ENCODE measurements around the gene EMP2.
"Not testable (repeated sequence)": the region's sequence is repeated elsewhere in the genome, so short reads cannot be mapped to it uniquely, and the experiment has no call there.

EMP2 gene

DNA sequence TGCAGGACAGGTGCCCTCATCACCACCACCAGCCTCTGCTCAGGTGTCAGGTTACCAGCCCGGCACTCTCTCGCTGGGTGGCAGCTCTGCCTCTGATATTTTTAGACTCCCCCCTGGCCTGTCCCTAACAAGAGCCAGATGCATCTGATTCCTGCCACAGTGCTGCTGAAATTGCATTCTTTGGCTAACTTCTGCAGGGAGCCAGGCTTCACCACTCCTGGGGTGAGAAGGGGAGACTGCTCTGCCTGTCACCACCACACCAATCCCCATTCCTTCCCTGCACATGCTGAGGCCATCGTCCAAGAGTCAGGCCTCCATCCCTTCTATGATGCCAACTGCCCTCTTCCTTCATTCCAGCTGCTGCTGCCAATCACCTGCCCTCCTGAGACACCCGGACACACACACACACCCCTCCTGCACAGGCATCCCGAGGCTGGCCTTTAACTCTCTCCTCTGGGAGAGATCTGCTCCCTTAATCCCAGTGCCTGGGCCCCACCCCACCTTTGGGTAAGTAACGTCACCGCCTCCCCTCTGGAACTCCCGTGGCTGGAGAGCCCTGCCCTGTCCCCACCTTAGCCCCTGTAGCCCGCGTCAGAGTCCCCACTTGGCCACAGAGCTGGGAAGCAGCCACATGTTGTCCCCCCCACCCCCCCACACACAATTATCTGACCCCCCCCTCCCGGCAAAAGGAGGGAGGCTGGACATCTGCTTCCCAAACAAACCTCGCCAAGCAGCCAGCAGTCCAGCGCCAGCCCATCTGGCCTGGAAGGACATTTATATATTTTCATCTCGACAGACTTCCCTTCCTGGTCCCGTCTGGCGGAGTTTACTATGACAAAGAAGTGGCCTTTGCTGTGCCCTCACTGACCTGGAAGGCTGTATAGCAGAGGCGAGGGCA lies 2.8 kb downstream of the EMP2 start:
- DNase-seq: no peak

DNA sequence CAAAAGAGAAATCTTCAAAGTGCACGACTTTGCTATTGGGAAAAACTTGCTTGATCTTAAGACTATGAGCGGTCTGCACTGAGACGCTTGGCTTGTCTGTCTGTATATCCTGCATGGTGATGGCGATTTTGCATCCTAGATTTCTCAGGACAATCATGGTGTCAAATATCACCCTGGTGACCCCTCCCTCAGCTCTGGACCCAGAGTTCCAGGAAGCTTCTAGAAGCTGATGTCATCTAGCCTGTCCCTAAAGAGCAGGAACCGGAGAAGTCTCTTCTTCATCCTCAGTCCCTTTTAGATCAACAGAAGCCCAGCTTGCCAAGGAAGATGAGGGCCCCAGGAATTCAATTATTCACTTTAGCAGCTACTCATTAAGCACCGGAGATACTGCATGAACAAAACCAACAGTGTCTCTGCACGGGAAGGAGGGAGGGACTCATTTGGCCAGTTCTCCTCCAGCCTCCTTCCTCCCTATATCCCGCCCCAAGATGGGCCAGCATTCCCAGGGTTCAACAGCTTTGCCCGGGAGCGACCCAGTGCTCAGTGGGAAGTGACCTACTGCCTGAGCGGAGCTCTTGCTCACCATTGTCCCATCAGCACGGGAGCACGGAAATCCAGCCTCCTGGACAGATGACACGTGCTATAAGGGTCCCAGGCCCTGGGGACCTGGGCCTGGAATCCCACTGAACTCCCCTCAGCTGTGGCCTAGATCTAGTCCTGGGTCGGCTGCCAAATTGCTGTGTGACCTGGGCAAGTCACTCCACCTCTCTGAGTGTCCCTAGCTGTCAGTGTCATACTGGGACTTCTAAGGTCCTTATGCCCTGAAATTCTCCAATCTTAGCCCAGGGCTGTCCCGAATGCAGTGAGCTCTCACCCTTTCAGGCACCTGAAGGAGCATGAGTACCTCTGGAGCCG lies 3.8 kb downstream of the EMP2 start:
- DNase-seq: no peak

DNA sequence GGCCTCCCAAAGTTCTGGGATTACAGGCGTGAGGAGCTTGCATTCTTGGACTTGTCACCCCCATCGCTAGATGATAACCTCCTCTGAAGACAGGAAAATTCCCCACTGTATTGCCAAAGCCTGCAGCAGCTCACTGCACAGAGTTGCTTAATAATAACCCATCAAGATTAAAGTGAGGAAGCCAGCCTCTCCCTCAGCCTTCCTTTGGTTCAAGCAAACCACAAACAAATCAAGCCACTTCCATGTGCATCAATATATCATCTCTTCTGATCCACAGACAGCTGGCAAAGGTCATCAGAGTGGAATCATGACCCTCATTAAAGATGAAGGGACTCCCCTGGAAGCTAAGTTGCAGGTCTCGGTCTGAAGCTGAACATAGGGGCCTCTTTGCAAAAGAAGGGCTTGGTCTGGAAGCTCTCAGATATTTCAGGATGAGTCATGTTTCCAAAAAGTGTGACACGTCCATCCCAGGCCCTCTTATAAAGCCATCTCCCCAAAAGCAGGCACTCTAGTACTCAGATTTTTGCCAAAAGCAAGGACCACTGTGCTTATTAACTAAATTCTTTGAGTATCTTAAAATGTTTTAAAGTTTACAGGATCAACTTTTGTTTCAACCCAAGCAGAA lies 4.8 kb downstream of the EMP2 start:
- DNase-seq: no peak

DNA sequence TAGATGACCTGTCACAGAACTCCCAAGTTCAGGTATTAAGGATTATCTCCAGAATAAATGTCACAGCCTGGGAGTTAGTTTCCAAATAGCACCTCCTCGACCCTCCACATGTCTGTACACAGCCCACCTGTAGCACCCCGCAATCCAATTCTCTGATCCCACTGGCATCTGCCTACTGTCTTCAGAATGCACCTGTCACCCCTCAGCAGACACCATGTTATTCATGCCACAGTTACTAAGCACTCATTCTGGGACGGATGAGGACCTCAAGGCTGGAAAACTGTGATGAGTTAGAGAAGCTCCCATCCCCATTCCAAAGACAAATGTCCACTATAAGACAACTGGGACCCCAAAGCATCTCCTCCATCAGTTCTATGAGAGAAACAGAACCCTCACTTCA lies 7.8 kb downstream of the EMP2 start:
- no peak for DNase-seq

DNA sequence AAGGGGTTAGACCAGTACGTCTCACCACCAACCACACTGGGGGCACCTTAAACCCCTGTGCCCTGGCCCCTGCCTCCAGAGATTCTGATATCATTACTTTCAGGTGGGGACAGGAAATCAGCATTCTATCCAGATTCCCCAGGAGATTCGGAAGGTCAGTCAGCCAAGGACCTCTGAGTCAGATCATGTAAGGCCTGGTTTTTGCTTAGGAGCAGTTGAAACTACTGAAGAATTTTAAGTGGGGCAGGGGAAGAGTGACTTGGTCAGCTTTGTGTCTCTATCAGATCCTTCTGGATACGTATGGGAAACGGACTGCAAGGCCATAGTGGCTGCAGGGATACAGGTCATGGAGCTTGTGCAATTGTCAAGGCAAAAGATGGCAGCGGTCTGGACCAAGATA lies 9.0 kb downstream of the EMP2 start:
- no peak for DNase-seq

DNA sequence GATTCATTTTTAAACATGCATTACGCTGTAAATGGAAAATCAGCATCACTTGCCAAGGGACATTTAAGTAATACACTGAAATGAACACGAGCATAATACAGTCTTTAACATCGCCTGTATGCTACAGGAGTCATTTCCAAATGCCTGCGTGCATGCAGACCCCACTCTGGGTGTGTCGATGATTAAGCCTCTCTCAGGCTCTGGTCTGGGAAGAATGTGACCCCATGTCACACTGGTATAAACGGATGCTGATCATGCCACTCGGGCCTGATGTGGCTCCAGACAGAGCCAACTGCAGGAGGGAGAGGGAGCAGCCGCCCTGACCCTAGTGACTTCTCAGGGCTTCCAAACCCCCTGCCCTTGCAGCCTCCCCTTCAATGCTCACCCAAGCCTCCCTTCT lies 10.8 kb downstream of the EMP2 start:
- no peak for DNase-seq

DNA sequence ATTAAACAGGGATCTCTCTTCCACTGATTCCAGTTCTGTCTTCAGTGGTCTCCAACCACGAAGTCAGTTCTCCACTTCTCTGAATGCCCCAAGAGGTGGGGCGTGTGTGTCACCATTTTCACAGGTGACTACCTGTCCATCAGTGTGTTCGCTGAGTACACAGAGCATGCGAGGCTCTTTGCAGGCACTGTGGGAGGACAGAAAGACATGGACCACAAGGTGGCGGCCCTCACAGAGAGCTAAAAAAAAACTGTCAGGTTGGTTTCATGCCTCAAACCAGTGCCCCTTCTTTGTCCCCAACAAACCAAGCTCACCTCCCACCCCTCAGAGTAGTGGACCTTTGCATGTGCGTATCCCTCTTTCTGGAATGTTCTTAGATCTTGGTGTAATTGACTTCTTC lies 13.8 kb downstream of the EMP2 start:
- no peak for DNase-seq

DNA sequence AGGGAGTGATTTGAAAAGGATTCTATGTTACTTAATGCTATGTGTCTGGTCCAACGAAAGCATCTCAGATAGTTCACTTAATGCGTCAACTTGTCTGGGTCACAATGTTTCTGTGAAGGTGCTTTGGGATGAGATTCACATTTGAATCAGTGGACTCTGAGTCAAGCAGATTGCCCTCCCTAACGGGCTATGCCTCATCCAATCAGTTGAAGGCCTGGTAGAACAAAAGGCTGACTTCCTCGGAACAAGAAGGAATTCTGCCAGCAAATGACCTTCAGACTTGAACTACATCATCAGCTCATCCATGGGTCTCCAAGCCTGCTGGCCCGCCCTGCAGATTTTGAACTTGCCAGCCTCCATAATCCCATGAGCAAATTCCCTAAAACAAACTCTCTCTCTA lies 15.2 kb downstream of the EMP2 start:
- DNase-seq: no peak

DNA sequence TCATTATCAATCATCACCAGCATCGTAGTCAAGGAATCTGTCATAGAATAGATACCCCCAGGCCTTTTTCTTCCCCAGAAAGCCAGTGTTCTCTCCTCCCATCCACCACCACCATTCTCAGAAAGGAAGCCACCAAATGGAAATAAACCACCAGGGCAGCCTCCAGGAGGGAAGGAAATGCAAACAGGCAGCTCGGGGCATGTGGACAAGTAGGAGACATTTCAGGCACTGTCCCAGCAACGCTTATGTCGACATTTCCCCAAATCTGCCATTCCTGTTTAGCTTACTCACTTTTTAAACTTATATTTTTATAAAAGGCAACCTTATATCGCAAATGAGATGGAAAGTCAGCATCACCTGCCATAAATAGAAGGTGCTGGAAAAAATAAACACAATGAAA lies 15.8 kb downstream of the EMP2 start:
- no peak for DNase-seq

DNA sequence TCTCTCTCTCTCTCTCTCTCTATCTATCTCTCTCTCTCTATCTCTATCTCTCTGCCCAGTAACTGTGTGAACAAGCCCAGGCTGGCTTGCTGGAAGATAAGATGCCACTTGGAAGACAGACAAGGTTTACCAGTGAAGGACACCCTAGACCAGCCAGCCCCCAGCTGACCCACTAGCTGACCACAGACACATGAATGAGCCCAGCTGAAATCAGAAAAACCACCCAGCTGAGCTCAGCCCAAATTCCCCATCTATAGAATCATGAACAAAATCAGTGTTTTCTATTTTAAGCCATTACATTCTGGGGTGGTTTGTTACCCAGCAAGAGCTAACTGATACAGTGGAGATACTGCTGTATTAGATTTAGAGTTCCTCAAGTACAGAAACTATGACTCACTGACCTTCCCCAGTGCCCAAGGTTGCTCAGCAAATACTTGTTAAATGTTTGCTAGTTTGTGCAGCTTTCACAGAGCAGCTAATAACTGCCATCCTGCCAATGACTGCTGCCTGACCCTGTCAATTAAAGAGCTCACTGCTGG lies 18.0 kb downstream of the EMP2 start:
- DNase-seq: no peak

DNA sequence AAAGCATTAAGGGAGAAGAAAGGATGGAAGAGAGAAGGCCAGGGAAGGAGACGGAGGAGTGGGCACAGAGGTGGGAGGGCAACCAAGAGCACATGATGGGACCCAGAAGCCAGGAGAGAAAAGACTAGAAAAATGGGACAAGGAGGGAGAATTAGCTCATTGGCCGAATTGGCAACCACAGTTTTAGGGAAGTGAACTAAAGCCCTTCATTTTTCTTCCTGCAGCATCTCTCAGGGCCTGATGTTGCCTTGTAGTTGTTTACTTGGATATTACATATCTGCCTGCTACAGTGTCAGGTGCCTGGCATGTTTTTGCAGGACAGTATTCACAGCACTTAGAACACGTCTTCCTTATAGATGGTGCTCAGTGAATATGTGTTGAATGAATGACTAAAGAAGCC lies 19.0 kb downstream of the EMP2 start:
- DNase-seq: no peak

DNA sequence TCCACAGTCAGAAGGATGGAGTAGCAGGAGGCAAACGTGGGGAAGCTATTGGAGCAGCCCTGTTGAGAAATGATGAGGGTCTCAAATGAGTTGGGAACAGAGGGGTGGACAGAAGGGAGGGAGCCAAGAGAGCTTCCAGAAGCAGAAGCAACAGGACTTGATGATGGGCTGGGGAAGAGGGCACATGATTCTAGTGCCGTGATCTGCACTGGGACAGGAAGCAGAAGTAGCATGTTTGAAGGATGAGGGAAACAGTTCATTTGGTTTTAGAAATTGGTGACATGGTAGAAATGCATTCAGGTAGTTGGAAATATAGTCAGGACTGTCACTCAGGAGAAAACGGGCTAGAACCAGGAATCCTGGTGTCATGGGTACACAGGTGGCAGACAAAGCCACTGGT lies 19.4 kb downstream of the EMP2 start:
- DNase-seq: no peak

DNA sequence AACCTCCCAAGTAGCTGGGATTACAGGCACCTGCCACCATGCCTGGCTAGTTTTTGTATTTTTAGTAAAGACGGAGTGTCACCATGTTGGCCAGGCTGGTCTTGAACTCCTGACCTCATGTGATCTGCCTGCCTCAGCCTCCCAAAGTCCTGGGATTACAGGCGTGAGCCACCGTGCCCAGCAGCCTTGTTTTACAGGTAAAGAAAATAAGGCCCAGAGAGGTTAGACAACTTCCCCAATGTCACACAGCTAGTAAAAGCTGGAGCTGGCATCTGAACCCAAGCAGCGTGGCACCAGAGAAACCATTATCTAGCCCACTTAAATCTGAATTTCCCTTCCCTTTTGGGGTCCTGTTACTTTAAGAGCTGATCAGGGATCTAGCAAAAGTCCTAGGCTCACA lies 20.6 kb downstream of the EMP2 start:
- DNase-seq: not testable (repeated sequence)

DNA sequence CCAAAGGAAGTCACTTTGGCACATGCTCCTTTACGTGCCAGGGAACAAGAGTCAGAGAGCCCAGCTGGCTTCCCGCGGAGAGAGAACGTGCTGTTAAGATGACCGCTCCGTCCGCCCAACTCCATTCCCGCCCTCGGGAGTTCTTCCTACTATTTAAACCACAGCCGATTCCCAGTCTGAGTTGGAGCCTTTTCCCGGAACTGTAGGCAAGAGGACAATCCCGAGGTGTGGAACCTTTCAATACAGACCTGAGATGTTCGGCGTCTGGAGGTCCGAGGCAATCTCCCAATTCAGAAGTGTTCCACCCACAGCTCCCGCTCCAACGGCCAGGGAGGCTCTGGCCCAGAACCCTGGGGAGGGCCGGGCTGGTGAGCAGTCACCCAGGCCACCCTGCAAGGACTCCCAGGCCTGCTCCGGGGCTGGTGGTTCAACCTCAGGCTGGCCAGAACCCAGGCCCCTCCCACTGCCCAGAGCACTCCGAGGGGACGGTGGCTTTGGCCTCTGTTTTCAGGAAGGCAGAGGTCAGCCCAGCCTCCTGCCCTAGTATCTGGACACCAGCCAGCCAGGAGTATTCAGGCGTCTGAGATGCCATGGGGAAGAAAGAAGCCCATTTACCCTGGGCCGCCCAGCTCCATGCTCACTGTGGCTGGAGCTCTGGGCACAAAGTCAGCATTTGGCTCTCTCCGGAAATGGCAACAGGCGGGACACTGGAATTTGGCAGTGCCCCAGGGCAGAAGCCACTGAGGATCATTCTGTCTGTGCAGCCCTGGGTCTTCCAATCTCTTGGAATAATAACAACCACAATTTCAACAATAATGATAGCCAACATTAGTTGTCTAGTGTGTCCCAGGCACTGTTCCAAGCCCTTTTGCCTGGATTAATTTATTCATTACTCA lies 21.4 kb downstream of the EMP2 start:
- DNase-seq: no peak

DNA sequence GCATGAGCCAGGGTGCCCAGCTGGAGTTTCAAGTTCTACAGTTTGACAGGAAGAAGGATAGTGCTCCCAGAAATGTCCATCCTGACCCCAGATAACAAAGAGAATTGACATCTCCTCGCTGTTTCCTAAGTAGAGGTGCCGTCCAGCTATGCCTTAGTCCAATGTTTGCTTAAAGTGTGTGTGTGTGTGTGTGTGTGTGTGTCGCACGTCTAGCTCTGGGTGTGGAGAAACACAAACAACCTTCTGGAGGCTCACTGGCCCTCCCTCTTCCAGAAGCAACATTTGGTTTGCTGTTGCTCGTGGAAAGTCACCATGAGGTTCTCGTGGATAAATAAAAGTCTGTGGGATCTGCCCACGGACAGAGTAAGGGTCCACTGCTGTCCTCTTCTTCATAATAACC lies 22.1 kb downstream of the EMP2 start:
- no peak for DNase-seq

DNA sequence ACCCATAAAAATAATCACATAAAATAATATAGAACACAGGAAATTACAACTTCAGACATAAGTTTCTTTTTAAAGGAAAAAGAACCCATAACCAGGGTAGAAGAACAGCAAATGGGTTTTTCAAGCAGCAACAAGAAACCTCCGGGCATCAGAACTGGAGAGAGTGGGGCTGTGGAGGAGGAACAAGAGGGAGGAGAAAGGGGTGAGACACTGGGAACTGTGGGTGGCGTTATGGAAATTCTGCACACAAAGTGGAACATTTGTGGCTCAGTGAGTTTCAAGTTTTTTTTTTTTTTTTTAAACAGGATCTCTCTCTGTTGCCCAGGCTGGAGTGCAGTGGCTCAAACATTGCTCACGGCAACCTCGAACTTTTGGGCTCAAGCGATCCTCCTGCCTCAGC lies 22.6 kb downstream of the EMP2 start:
- DNase-seq: no peak

DNA sequence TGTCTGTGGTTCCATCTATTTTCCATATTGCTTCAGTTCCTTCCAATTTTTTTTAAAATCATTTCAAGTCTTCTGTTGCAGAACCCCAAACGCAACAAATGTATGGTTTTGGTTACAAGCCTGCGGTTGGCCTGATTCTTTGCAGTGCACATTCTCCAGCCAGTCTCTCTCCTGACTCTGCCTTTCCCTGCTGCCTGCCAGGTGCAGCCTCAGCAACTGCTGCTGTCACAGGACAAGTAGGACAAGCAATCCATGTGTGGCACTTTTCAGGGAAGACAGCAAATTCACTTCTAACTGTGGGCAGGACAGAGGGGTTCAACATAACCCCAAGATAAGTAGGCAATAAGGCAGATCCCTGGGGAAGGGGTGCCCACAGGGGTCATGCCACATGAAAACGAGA lies 24.2 kb downstream of the EMP2 start:
- no peak for DNase-seq

DNA sequence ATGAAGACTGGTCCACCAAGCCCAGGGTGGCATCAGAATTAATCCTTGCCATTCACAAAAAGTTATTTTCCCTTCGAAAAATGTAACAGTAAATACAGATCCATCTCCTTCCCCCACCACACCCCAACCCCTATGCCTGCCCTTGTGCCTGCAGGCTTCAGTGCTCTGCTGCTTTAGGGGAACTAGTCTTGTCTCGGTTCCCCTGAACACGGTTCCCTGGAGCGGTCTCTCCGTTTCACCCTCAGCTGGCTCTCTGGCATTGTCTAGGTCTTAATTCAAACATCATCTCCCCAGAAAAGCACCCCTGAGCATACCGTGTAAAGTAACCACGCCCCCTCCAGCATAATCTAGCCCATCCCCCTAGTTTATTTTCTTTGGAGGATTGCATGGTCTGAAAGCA lies 25.8 kb downstream of the EMP2 start:
- no peak for DNase-seq

DNA sequence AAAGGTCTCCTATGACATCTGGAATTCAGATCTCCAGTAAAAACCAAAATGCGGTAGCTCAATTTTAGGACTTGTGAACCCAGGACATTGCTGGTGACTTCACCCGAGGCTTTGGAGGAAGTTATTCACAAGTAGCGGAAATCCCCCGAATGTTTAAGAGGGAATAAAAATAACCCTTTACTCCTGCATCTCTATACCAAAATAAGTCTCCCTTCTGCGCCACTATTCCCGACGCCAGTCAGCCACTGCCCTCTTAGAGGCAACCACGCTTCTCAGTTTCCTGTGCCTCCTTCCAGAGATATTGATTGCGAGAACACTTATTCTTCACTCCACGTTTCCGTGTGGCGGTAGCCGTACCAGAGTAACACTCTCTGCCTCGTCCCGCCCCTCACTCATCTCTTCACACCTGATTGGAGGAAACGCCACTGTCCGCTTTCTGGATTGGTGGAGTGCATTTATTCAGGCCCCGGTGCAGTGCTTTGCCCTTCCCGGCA lies 27.4 kb downstream of the EMP2 start:
- DNase-seq: peak; percentile 69

DNA sequence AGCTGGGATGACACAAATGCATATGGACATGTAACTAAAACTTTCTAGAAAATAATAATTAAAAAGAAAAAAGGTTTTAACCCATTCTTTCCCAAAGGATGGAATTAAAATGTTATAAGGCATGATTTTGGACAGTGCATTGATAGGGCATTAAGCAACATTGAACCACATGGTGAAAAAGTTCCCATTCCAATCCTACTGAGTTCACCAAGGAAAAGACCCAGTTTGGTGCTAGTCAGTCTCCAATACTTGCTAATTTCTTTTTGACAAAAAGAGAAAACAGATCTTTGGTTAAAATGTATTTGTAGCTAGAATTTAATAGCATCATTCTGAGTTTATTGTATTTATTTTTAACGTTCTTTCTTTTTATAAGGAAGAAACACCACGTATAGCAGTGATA lies 28.1 kb downstream of the EMP2 start:
- no peak for DNase-seq

DNA sequence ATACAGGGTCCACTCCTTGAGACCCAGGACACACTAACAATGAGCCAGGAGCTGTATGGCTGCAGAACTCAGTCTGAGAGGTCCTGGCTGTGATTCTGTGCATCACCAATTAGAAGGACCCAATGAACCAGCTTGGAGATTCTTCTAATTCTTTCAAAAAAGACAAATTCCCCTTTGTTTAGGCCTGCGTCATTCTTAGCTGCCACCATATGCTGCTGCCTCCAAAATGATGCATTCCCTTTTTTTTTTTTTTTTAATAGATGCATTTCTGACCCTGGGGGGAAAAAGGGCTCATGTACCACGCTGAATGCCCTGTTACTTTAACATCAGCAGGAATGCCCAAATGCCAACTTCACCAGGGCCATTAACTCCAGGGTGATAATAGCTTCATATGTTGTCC lies 28.5 kb downstream of the EMP2 start:
- no peak for DNase-seq

DNA sequence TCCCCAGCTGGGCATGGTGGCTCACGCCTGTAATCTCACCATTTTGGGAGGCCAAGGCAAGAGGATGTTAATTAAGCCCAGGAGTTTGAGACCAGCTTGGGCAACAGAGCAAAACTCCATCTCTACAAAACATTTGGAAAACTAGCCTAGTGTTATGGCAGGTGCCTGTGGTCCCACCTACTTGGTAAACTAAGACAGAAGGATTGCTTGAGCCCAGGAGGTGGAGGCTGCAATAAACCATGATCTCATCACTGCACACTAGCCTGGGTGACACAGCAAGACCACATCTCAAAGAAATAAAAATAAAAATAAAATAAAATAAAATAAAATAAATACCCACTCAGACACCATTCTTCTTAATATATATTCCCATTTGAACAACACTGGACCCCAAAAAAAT lies 32.0 kb downstream of the EMP2 start:
- DNase-seq: no peak

All from CD4-positive, alpha-beta T cell treated with Interleukin-17A for 1 hour (primary cell).